A549 (cell line): ENCODE measurements around the gene DNAJA3. TPM values are rescaled to one million over a fixed set of nuclear protein-coding genes. Genes with fewer than 3 reads are reported as not detected.

Experiments
- ATAC-seq, 2 experiments: fragments of 200-7000 bp in 1 of 2; fragments of >200 bp in 1 of 2; cut with Nextera tagmentation in 1 of 2; cut with Tn5 transposase in 1 of 2; 3 replicates each; pipeline versions ENCODE4 v1.8.0 to v1.9.1; 2018 to 2020; ENCODE audit warnings: mild to moderate bottlenecking in 1 of 2, moderate library complexity in 1 of 2
- CTCF ChIA-PET: fragments of 300-600 bp; sonication (Branson Sonifier 250); formaldehyde crosslinking; extraction: SDS; loops from one replicate; lab custom pipeline; 2021; ENCODE audit warnings: antibody characterized with exemption, inconsistent platforms; lab: Yijun Ruan, JAX
- POLR2A ChIA-PET: fragments of 350-600 bp; formaldehyde crosslinking; extraction: SDS; loops from one replicate; lab custom pipeline; 2021; ENCODE audit warnings: antibody characterized with exemption, inconsistent platforms; lab: Yijun Ruan, JAX
- DNase-seq, 2 experiments: peaks; one replicate each; pipeline versions ENCODE4 v3.0.0 to v3.0.0-alpha.2; 2011 to 2016; ENCODE audit warnings: low read depth in 1 of 2, low spot score in 1 of 2
- FAIRE-seq: peaks from 2 replicates; lab custom pipeline; 2011; peaks lifted over from hg19 to GRCh38; lab: Jason Lieb, UNC
- H3K27ac ChIP-seq, 2 experiments: fragments of >200 bp; sonication (Bioruptor Twin); formaldehyde crosslinking; 3 replicates each; pipeline ENCODE4 v1.5.1; 2016 to 2017
- H3K4me1 ChIP-seq: fragments of >200 bp; sonication (Bioruptor Twin); formaldehyde crosslinking; 3 replicates; pipeline ENCODE4 v1.6.1; 2016
- H3K4me2 ChIP-seq: fragments of >200 bp; sonication (Bioruptor Twin); formaldehyde crosslinking; 3 replicates; pipeline ENCODE4 v1.6.1; 2016
- H3K4me3 ChIP-seq: fragments of >200 bp; sonication (Bioruptor Twin); formaldehyde crosslinking; 3 replicates; pipeline ENCODE4 v1.5.1; 2016
- H3K9me3 ChIP-seq: fragments of >200 bp; sonication (Bioruptor Twin); formaldehyde crosslinking; 3 replicates; pipeline ENCODE4 v1.6.1; 2016
- CEBPB ChIP-seq, 2 experiments: fragments of >200 bp in 1 of 2; sonication (Bioruptor Twin) in 1 of 2; formaldehyde crosslinking in 1 of 2; IDR thresholded peaks; 2 replicates each; pipeline ENCODE4 v1.6.1; 2012 to 2016
- CHD4 ChIP-seq: fragments of 200-600 bp; sonication (generic); IDR thresholded peaks from 2 replicates; pipeline ENCODE4 v1.6.1; 2016; ENCODE audit warnings: antibody characterized with exemption, mild to moderate bottlenecking, borderline replicate concordance
- CTCF ChIP-seq: fragments of >200 bp; sonication (Bioruptor Twin); formaldehyde crosslinking; IDR thresholded peaks from 3 replicates; pipeline ENCODE4 v1.5.1; 2016
- EHF ChIP-seq: fragments of 250-450 bp; sonication (Bioruptor Pico); IDR thresholded peaks from 2 replicates; pipeline ENCODE4 v1.5.0; 2020; ENCODE audit warnings: mild to moderate bottlenecking
- ESRRA ChIP-seq: fragments of 150-350 bp; IDR thresholded peaks from 2 replicates; pipeline ENCODE4 v1.6.1; 2014; ENCODE audit warnings: mild to moderate bottlenecking, low read length, borderline replicate concordance
- FOSL2 ChIP-seq, 2 experiments: fragments of 450-650 bp in 1 of 2; fragments of >200 bp in 1 of 2; sonication (Bioruptor Twin) in 1 of 2; formaldehyde crosslinking; IDR thresholded peaks; 2 replicates each; pipeline versions ENCODE4 v1.5.0 to v1.6.1; 2016 to 2020; ENCODE audit warnings: mild to moderate bottlenecking in 1 of 2, moderate library complexity in 1 of 2
- GATA3 ChIP-seq: IDR thresholded peaks from 2 replicates; pipeline ENCODE4 v1.6.1; 2012; ENCODE audit warnings: borderline replicate concordance
- HDAC2 ChIP-seq: fragments of 200-600 bp; sonication (generic); IDR thresholded peaks from 2 replicates; pipeline ENCODE4 v1.6.1; 2016
- HOXB13 ChIP-seq: fragments of 250-450 bp; sonication (Bioruptor Pico); IDR thresholded peaks from 2 replicates; pipeline ENCODE4 v1.5.0; 2020; ENCODE audit warnings: low read depth, mild to moderate bottlenecking, moderate library complexity
- JUNB ChIP-seq: fragments of >200 bp; sonication (Bioruptor Twin); formaldehyde crosslinking; IDR thresholded peaks from 2 replicates; pipeline ENCODE4 v1.6.1; 2016
- KDM1A ChIP-seq: fragments of 200-600 bp; sonication (generic); IDR thresholded peaks from 2 replicates; pipeline ENCODE4 v1.6.1; 2016; ENCODE audit warnings: low read depth, mild to moderate bottlenecking
- MAFK ChIP-seq: fragments of 450-650 bp; IDR thresholded peaks from 2 replicates; pipeline ENCODE4 v1.6.1; 2014; ENCODE audit not compliant: partially characterized antibody
- MAZ ChIP-seq: fragments of 150-350 bp; IDR thresholded peaks from 2 replicates; pipeline ENCODE4 v1.6.1; 2014; ENCODE audit warnings: antibody characterized with exemption, low read depth, low read length, borderline replicate concordance
- NPAS2 ChIP-seq: fragments of 250-450 bp; sonication (Bioruptor Pico); IDR thresholded peaks from 2 replicates; pipeline ENCODE4 v1.8.0; 2022; ENCODE audit warnings: mild to moderate bottlenecking, moderate library complexity, borderline replicate concordance
- POLR2A ChIP-seq: IDR thresholded peaks from 2 replicates; pipeline ENCODE4 v1.6.1; 2012; ENCODE audit warnings: mild to moderate bottlenecking, low read length
- RCOR1 ChIP-seq: fragments of 150-350 bp; IDR thresholded peaks from 2 replicates; pipeline ENCODE4 v1.6.1; 2014; ENCODE audit warnings: antibody characterized with exemption, low read length, low read depth
- RNF2 ChIP-seq: fragments of 200-600 bp; sonication (generic); IDR thresholded peaks from 2 replicates; pipeline ENCODE4 v1.6.1; 2016; ENCODE audit warnings: low read depth, mild to moderate bottlenecking, antibody characterized with exemption, moderate library complexity, borderline replicate concordance
- SMC3 ChIP-seq: fragments of >200 bp; sonication (Bioruptor Twin); formaldehyde crosslinking; IDR thresholded peaks from 3 replicates; pipeline ENCODE4 v1.6.1; 2018; ENCODE audit warnings: inconsistent platforms
- TP53 ChIP-seq: fragments of 250-450 bp; sonication (Bioruptor Pico); IDR thresholded peaks from 2 replicates; pipeline ENCODE4 v1.5.0; 2021; ENCODE audit warnings: mild to moderate bottlenecking, moderate library complexity
- USF2 ChIP-seq: fragments of 450-650 bp; IDR thresholded peaks from 2 replicates; pipeline ENCODE4 v1.6.1; 2014; ENCODE audit warnings: antibody characterized with exemption
- ZNF302 ChIP-seq: fragments of 250-450 bp; sonication (Bioruptor Pico); IDR thresholded peaks from 2 replicates; pipeline ENCODE4 v1.9.0; 2021; ENCODE audit warnings: inconsistent platforms, mild to moderate bottlenecking, moderate library complexity
- ZSCAN20 ChIP-seq: fragments of 250-450 bp; sonication (Bioruptor Pico); IDR thresholded peaks from 2 replicates; pipeline ENCODE4 v1.8.0; 2022; ENCODE audit warnings: mild to moderate bottlenecking, moderate library complexity
- WGBS: methylation state at CpG from one replicate; pipeline ENCODE4 v1.1.6; 2017; ENCODE audit errors: missing lambda C conversion rate; 5-methylcytosine and 5-hydroxymethylcytosine counted together
- polyA plus RNA-seq, 4 experiments: library from polyadenylated mRNA; depleted of rRNA in 3 of 4; stranded (reverse); fragments of >200 nt; fragmentation: RNase III in 1 of 4; extraction: RNeasy Plus Mini Kit Qiagen cat#74134 plus additional on column Dnase treatment in 1 of 4; gene quantifications; 2 replicates in 3 of 4; 3 replicates in 1 of 4; pipeline ENCODE4 v1.2.3, GENCODE V29; 2011 to 2017
- TF ChIP-seq, protein P1 (sequence below): fragments of >200 bp; sonication (Bioruptor Twin); formaldehyde crosslinking; IDR thresholded peaks from 2 replicates; pipeline ENCODE4 v1.6.1; 2016

Gene DNAJA3
- polyA plus RNA-seq, 2 of the 4 experiments (the other 2 are of a cell fraction): 64.6 to 77.2 TPM

- H3K27ac ChIP-seq: peak overlapping the region in 1 of 2 experiments; percentile 23; a peak in 1 of 6 replicates
- H3K4me3 ChIP-seq: no peak overlapping the region
- CTCF ChIA-PET: interaction anchor here (0.6 to 32.6 kb wide), 8 partner anchors 13 to 192 kb away, joined by 3 to 833 read pairs (median 4); partner anchors contain the start of gene VASN
- ATAC-seq (no peak), FAIRE-seq (no peak), DNase-seq (no peak)
- POLR2A ChIA-PET: no interaction called here
- H3K9me3 ChIP-seq: no peaks in the 10 kb centered on the region
- 82% methylated on average over 17 of the region's 27 CpGs for WGBS
- TF ChIP-seq CEBPB (IDR thresholded peaks at IDR 0.05) (no peak), ZNF302 (no peak), CTCF (no peak), GATA3 (no peak), SMC3 (no peak), FOSL2 (IDR thresholded peaks at IDR 0.05) (no peak), FOSL2 (CRISPR knock-in tag; IDR thresholded peaks at IDR 0.05) (no peak), NPAS2 (CRISPR knock-in tag) (no peak), HOXB13 (CRISPR knock-in tag) (no peak), CHD4 (no peak), RNF2 (no peak), MAFK (no peak), ESRRA (no peak), JUNB (no peak), RCOR1 (no peak), MAZ (no peak), USF2 (no peak), POLR2A (no peak)
- TF ChIP-seq, protein P1, sequence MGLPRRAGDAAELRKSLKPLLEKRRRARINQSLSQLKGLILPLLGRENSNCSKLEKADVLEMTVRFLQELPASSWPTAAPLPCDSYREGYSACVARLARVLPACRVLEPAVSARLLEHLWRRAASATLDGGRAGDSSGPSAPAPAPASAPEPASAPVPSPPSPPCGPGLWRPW: no peak
- TF ChIP-seq, all 56 proteins: peak for 0
- H3K4me2 ChIP-seq: no peak overlapping the region
- peaks cover 16% of the 10 kb centered on the region; the same call in 2 of the 3 replicates for H3K4me1 ChIP-seq
Measured at GRCh38 chr16:4392382-4393239, 33.1 kb upstream of the DNAJA3 start.

- WGBS: 86% methylated on average over 6 of the region's 6 CpGs
- no peak overlapping the region for H3K4me2 ChIP-seq
- TF ChIP-seq KDM1A (no peak), GATA3 (no peak), NPAS2 (CRISPR knock-in tag) (no peak), ZSCAN20 (CRISPR knock-in tag) (no peak), RCOR1 (no peak), SMC3 (no peak), EHF (no peak), USF2 (no peak), HDAC2 (no peak), JUNB (no peak), TP53 (CRISPR knock-in tag) (no peak)
- H3K4me3 ChIP-seq: no peak overlapping the region
- FAIRE-seq: no peak
- peak overlapping the region in 1 of 2 experiments; percentile 23; a peak in 1 of 6 replicates for H3K27ac ChIP-seq
- ATAC-seq: peak in 1 of 2 experiments; percentile 10; a peak in 1 of 6 replicates
- CTCF ChIA-PET: interaction anchor here (0.6 to 32.6 kb wide), 10 partner anchors 10 to 229 kb away, joined by 3 to 833 read pairs (median 3); partner anchors contain the start of gene VASN
- H3K9me3 ChIP-seq: no peaks in the 10 kb centered on the region
- DNase-seq: no peak
- peaks cover 12% of the 10 kb centered on the region; the same call in 2 of the 3 replicates for H3K4me1 ChIP-seq
- POLR2A ChIA-PET: no interaction called here
Measured at GRCh38 chr16:4393240-4393600, 32.4 kb upstream of the DNAJA3 start.
